ENCODE data around the gene PTPRM.

DNA sequence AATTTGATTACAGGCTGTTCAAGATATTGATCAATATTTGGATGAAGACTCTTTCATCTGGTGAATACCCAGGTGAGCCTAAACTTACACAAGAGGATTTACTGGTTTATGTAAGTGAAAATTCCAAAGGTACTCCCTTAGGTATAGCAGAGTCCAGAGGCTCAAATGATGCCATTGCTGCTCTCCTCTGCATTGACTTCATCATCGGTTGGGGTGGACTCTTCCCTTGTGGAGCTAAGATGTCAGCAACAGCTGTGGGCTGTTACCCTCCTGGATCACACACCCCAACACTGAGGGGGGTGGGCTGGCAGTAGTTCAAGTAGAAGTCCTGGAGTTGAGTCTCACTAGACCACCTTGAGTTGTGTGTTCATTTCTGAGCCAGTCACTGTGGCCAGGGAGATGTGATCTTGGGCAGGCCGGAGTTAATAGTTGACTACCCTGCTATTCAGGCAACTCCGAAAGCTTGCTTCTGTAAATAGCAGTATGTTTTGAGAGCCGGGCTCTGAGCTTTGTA lies 236.9 kb downstream of the PTPRM start:
- TF ChIP-seq, protein P1, sequence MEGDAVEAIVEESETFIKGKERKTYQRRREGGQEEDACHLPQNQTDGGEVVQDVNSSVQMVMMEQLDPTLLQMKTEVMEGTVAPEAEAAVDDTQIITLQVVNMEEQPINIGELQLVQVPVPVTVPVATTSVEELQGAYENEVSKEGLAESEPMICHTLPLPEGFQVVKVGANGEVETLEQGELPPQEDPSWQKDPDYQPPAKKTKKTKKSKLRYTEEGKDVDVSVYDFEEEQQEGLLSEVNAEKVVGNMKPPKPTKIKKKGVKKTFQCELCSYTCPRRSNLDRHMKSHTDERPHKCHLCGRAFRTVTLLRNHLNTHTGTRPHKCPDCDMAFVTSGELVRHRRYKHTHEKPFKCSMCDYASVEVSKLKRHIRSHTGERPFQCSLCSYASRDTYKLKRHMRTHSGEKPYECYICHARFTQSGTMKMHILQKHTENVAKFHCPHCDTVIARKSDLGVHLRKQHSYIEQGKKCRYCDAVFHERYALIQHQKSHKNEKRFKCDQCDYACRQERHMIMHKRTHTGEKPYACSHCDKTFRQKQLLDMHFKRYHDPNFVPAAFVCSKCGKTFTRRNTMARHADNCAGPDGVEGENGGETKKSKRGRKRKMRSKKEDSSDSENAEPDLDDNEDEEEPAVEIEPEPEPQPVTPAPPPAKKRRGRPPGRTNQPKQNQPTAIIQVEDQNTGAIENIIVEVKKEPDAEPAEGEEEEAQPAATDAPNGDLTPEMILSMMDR (IDR thresholded peaks at IDR 0.05), result no peak
- no peak for TF ChIP-seq POLR2A (IDR thresholded peaks at IDR 0.05)
